Hematopoietic multipotent progenitor cell (in vitro differentiated cells): ENCODE data around the gene PRKN. TPM values are rescaled to one million over a fixed set of nuclear protein-coding genes. Genes with fewer than 3 reads are reported as not detected.
A peak's percentile ranks its signal among the peaks of the same experiment; 100 is the strongest.

ENCODE experiments used
- DNase-seq, 3 donors: peaks; one replicate each; pipeline ENCODE4 v3.0.0-alpha.2; 2011 to 2015; ENCODE audit warnings: low read depth in 2 of 3, low spot score in 2 of 3
- total RNA-seq: library from RNA; depleted of rRNA; stranded (reverse); fragments of >200 nt; gene quantifications from one replicate; pipeline ENCODE4 v1.2.3, GENCODE V29; 2012

PRKN gene
- total RNA-seq, 1 donor = 7.0 TPM

- DNase-seq = no peak
Observed at GRCh38 chr6:162203287-162203686, 524.3 kb downstream of the PRKN start.

DNA sequence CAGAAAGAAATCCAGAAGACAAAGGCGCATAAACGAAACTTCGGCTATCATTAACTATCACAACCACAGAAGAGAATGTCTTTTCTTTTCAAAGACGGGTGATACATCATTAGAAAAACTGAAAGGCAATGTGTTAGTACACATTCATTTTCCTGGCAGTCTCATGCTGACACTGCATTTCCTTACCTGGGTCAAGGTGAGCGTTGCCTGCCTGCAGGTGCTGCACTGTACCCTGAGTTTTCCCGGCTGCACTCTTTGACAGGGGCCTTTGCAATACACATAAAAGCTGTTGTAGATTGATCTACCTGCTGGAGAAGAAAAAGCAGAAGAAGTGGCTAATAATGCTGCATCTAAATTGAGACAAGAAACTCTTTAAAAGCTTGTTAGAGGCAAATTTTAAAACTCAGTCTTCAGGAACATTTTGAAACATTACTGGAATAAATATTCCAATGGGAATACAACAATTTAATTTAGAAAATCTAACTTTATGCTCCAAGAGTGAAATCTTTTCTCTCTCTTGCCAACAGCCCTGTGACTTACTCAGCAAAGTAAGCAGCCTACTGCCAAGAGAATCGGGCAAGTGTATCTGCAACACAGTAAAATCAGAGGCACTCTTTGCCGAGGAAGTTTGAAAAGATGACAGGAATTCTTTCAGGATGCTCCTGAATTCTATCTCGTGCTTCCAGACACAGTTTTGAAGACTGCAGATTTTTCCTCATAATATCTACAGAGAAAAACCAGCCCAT is 526.4 kb downstream of the PRKN start:
- DNase-seq = no peak

DNA sequence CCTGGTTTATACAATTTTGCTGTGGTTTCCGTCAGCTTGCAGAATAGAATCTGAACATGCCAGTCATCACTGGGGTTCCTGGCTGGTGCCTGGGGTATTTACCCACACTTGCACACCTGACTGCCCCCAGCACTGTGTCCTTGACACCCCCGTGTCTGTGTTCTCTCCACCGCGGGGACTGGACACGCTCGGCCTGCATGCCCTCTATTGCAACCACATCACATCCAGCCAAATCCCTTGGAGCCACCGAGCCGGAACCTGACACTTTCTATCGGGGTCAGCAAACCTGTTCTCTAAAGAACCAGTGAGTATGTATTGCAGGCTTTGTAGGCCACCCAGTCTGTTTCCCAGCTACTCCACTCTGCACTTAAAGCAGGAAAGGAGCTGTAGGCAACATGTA is 527.5 kb downstream of the PRKN start:
- no peak for DNase-seq

DNA sequence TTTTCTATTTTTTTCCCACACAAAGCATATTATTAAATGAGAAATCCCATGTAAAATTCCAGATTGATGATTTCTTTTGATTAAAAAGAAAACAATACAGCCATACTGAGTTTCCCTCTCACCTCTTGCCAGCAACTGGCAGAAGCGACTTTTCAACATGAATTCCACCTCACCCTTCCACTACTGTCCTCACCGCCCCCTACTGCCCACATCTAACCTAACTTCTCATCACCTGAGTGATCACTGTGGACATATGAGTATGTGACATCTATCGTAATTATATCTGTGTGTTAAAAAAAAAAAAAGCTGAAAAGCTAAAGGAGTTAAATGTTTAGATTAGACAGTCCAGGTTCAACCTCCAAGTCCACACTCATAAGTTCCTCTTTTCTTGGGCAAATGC is 528.6 kb downstream of the PRKN start:
- DNase-seq = no peak

DNA sequence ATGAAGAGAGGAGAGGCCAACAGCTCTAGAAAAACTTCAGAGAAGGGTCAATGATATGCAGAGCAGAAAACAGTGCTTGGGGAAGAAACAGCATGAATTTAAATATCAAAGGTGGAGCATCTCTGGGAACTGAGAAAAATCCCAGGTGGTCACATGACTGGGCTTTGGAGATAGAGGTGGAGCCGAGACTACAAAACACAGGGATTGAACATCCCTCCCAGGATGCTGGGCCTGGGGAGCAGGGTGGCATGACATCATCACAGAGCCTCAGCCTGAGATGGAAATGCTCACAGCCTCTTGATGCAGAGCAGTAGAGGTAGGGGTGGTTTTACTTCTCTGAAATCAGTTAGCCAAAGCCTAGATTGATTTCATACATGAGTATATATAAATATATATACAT is 529.5 kb downstream of the PRKN start:
- no peak for DNase-seq

GRCh38 chr6:162195441-162195840 is 532.1 kb downstream of the PRKN start:
- no peak for DNase-seq

DNA sequence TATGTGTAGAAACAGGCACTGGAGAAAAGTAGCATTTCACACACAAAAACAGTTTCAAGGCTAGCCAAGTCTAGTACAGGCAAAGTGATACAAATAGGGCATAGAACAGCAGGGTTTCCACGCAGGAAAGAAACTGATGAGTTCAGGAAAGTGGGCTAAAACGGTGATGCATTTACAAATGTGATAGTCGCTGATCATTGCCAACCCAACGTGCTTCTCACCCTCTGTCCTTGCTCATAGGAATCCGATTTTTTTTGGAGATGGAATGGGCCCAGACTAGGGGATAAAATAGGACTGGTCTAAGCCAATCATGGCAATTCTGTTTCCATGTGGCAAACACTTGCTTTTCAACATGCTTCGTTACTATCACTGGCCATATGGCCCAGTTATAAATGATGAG is 536.6 kb downstream of the PRKN start:
- no peak for DNase-seq

DNA sequence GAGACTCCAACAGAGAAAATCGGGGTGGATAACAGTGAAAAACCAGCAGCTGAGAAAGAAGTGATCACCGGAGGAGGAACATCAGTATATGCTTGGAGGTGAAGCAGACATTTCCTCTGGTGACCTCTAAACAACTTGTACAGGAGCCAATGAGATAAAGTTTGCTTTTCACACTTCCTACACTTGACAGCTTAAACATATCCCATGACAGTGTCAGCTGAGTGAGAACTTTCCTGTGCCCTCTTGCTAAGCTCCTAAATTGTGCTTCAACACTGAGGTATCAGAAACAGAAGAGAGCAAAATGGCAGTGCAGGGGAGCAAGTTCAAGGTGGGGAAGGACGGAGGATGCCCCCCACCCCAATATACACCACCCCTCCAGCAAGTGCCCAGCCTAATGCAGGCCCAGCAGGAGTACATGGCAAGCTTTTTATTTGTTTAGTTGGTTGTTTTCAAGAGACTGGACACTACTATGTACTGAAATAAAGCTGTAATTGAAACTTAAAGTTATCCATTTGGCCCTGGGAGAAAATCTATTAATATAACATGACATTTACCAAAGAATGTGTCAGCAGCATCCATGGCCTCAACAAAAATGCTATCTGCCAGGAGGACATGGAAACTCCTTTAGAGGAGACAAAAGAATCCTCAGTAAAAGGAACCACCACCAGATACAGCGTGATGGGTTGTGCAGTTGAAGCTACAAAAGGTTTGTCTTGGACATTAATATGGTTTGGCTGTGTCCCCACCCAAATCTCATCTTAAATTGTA is 540.2 kb downstream of the PRKN start:
- no peak for DNase-seq

- peak in 1 of 3 donors; percentile 6 for DNase-seq
Observed at GRCh38 chr6:162184465-162184864, 543.1 kb downstream of the PRKN start.

DNA sequence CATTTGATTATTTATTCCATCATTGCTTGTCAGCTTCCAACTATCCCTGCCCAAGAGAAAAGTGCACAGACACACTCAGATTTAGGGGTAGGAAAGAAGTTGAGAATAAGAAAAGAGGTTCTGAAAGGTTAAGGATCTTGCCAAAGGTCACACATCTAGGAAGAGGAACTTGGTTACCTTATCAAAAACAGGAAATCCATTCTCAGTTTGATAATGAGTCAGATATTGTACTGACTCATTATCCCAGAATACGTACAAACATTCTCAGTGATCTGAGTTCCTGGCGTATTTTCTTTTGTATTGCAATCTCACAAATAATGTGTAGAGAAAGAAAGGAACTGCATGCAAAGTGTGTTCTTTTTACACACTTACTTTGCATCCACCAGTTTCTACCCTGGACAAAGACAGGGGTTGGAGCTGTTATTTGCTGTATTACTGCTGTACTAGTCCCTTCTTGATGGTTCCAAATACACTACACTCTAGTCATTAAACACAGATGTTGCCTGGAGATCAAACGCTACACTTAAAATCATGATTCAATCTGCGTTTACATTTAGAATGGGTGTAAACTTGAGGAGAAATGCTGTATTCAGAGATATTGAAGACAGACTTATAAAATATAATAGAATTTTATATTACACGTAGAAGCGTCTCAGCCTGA is 545.7 kb downstream of the PRKN start:
- peak in 2 of 3 donors; percentile 31 to 55 for DNase-seq

DNA sequence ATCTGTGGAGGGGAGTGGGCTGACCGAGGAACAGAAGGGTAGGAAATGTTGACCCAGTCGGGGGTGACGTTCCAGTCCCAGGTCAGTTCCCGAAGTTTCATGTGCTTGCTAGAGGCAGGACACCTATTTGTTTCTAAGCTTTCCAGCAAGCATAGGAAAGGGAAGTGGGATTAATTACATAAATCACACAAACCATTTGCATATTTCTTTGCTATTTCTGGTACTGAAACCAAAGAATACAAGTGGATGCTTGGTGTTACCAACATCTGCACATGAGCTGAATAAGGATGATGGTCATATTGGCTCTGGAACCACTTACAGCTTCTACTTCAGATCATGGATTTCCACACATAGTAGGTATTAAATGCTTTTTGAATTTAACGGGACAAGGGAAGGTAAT is 546.5 kb downstream of the PRKN start:
- no peak for DNase-seq

DNA sequence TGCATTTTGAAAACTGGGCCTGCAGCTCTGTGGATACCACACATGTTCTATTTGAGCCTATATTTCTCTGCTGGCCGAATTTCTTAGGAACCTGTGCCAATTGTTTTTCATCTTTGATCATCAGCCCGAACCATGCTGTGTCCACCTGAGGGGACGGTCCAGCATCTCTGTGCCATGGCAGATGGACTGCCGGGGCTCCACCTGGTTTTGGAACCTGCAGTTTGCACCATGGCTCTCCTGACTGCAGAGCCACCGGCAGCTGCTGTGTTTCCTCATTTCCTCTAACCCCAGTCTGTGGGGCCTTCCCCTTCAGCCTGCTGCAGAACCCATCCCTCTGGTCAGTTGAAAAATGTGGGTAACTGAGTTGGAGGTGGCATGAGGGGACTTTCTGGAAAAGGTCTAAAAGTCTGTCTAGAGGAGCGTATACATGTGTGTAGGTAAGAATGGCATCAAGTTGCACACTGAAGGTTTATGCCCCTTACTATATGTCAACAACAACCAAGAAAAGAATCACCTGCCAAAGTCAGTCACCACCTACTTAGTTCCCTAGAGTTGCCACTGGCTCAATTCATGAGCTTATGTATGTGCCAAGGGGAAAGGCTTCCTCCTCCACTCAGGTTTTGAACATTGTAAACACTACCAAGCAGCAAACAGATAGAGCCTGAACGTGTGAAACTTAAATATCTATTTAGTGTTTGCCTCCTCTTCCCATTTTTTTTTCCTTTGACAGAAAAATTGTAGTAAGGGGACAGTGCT is 548.2 kb downstream of the PRKN start:
- DNase-seq = peak in 1 of 3 donors; percentile 20

DNA sequence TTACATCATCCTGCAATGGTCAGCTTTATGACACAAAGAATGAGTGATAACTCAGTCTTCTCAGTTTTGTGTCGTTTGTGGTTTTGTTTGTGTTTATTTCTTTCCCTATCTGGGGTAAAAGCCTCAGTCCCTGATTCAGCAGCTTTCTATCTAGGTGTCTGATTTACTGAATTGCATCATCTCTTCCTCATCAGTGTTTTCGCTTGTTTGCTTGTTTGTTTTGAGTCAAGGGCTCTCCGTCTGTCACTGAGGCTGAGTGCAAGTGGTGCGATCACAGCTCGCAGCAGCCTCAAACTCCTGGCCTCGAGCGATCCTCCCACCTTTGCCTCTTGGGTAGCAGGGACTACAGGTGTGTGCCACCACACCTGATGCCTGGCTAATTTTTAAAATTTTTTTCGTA is 548.9 kb downstream of the PRKN start:
- no peak for DNase-seq

GRCh38 chr6:162178266-162178665 is 549.3 kb downstream of the PRKN start:
- no peak for DNase-seq

GRCh38 chr6:162177746-162178145 is 549.8 kb downstream of the PRKN start:
- no peak for DNase-seq

- no peak for DNase-seq
Observed at GRCh38 chr6:162173466-162173865, 554.1 kb downstream of the PRKN start.

DNA sequence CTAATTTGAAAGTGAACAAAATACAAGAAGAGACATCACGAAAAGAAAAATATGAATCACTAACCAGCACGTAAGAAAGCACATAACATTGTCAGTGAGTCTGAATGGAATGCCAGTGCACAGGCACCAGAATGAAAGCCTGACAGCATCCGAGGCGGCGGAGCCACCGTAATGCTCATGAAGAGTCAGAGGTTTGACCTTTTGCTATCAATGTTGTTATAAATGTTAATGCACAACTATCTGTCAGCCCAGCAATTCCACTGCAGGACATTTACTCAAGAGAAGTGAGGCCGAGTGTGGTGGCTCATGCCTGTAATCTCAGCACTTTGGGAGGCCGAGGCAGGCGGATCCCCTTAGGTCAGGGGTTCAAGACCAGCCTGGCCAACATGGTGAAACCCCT is 562.1 kb downstream of the PRKN start:
- DNase-seq = no peak

DNA sequence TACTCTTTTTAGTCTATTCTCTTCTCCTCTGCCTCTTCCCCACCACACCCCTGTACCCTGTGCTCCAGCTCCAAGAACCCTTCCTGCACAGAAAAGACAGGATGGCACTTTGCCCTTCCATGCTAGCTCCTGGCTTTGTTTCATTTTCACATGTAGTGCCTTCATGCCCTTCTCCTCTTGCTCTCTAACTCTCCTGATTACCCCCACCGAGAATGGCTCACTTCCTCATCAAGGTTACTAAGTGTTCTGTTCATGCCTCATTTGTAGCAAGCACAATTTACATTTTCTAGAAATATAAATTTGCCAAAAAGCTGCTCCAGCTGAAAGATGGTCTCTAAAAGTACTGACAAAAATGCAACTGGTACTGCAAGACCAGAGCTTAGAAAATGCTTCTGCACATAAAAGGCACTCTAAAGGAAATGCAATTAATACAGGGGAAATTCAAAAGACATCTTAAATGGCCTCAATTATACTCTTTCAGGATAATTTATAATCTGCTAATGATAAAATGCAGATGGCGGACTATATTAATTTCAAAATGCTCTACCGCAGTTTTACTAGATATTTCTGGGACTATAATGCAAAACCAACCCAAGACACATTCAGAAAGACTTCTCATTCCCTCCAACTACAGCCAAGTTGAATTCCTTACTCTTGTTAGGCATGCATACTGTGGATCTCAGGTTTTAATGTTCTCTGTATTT is 570.2 kb downstream of the PRKN start:
- DNase-seq = peak in 1 of 3 donors; percentile 14

- DNase-seq = no peak
Observed at GRCh38 chr6:162156146-162156545, 571.4 kb downstream of the PRKN start.

DNA sequence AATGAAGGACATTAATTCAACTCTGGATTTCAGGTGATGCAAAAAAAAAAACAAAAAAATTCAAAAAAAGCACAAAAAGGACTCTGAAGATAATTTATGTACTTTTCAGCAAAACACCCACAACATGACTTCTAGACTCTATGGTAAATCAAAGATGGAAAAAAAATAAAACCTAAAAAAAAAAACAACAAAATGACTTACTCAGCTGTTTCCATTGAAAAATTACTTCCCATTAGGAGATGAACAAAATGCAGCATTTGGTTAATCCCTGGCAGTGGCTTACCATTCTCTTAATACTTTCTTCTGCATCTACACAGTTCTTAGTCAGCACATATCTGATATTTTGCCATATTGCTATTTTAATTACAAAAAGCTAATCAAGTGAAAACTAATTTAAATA is 572.6 kb downstream of the PRKN start:
- no peak for DNase-seq
